ENCODE measurements around the gene COLEC11. TPM values are rescaled to one million over a fixed set of nuclear protein-coding genes. Genes with fewer than 3 reads are reported as not detected.

Gene COLEC11
- total RNA-seq, 1 experiment from 2014 or later: 0.77 TPM

DNA sequence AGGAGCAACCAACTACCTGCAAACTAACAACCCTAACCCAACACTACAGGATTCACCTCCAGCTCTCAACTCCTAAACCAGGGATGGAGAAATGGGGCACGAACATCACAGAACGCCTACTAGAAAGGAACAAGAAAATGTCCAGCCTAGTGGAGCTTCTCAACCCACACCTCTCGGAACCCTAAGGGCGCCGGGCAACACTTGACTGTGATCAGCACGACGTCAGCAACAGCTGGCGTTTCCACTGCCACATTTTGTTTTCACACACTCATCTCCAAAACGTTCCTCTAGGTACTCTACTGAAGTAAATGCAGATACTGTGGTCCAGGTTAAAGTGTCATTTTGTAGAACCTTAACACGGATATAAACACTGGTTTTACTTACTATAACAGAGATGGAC, 41.0 kb upstream of the COLEC11 start:
- TF ChIP-seq CTCF (conservative IDR thresholded peaks at IDR 0.05; ENCODE audit: low read depth, low read length) (no peak), EZH2 (IDR thresholded peaks at IDR 0.05; ENCODE audit: borderline replicate concordance, low read depth, low read length, poor library complexity, severe bottlenecking) (no peak)
- Histone ChIP-seq H3K27ac (ENCODE audit: low read depth, low read length, poor library complexity, severe bottlenecking) (no peak overlapping the region), H3K4me3 (ENCODE audit: low read depth, low read length, poor library complexity, severe bottlenecking) (no peak overlapping the region), H3K36me3 (ENCODE audit: insufficient read depth, low read length, poor library complexity, severe bottlenecking) (peaks cover 65% of the 10 kb centered on the region), H3K4me1 (ENCODE audit: insufficient read depth, low read length, poor library complexity, severe bottlenecking) (no peaks in the 10 kb centered on the region), H3K9me3 (ENCODE audit: low read depth, low read length, poor library complexity, severe bottlenecking) (no peaks in the 10 kb centered on the region), H3K27me3 (replicated peaks; ENCODE audit: insufficient read depth, low read depth, low read length, poor library complexity) (no peaks in the 10 kb centered on the region)
- CTCF ChIA-PET: no interaction called here
- intact Hi-C loops (cut with micrococcal nuclease; ENCODE audit: unreplicated experiment): no loop called here
- POLR2A ChIA-PET (ENCODE audit: low non-redundant PET): no interaction called here
- BruUV-seq (replicated peaks): no TSS peak
- DNase-seq (ENCODE audit: low spot score): no peak

GRCh38 chr2:3557639-3558204, 37.2 kb upstream of the COLEC11 start:
- POLR2A ChIA-PET (ENCODE audit: low non-redundant PET): no interaction called here
- Histone ChIP-seq H3K36me3 (ENCODE audit: insufficient read depth, low read length, poor library complexity, severe bottlenecking) (peaks cover 38% of the 10 kb centered on the region), H3K9me3 (ENCODE audit: low read depth, low read length, poor library complexity, severe bottlenecking) (no peaks in the 10 kb centered on the region), H3K27me3 (replicated peaks; ENCODE audit: insufficient read depth, low read depth, low read length, poor library complexity) (no peaks in the 10 kb centered on the region), H3K4me3 (ENCODE audit: low read depth, low read length, poor library complexity, severe bottlenecking) (peak overlapping the region; percentile 99), H3K4me1 (ENCODE audit: insufficient read depth, low read length, poor library complexity, severe bottlenecking) (no peaks in the 10 kb centered on the region), H3K27ac (ENCODE audit: low read depth, low read length, poor library complexity, severe bottlenecking) (peak overlapping the region; percentile 95)
- no peak for TF ChIP-seq CTCF (conservative IDR thresholded peaks at IDR 0.05; ENCODE audit: low read depth, low read length)
- TF ChIP-seq EZH2 (IDR thresholded peaks at IDR 0.05; ENCODE audit: borderline replicate concordance, low read depth, low read length, poor library complexity, severe bottlenecking): no peak
- intact Hi-C loops (cut with micrococcal nuclease; ENCODE audit: unreplicated experiment): loop anchor here (1.0 kb wide), 1 partner anchor 18 kb away; the partner anchor contains the start of gene RPS7
- CTCF ChIA-PET: no interaction called here
- no peak for DNase-seq (ENCODE audit: low spot score)
- BruUV-seq (replicated peaks): TSS peak; percentile 70

GRCh38 chr2:3558205-3559014, 36.5 kb upstream of the COLEC11 start, which contains the start of gene RNASEH1:
Gene RNASEH1 (minus strand): TSS chr2:3558333. CDS start chr2:3558260, 73 bp downstream.
- Histone ChIP-seq H3K27me3 (replicated peaks; ENCODE audit: insufficient read depth, low read depth, low read length, poor library complexity) (no peaks in the 10 kb centered on the region), H3K36me3 (ENCODE audit: insufficient read depth, low read length, poor library complexity, severe bottlenecking) (peaks cover 38% of the 10 kb centered on the region), H3K4me1 (ENCODE audit: insufficient read depth, low read length, poor library complexity, severe bottlenecking) (no peaks in the 10 kb centered on the region), H3K27ac (ENCODE audit: low read depth, low read length, poor library complexity, severe bottlenecking) (peak within 1 kb of the TSS; percentile 95), H3K4me3 (ENCODE audit: low read depth, low read length, poor library complexity, severe bottlenecking) (peak within 1 kb of the TSS; percentile 99), H3K9me3 (ENCODE audit: low read depth, low read length, poor library complexity, severe bottlenecking) (no peaks in the 10 kb centered on the region)
- DNase-seq (ENCODE audit: low spot score): peak; percentile 99
- ChIA-PET CTCF (no interaction called here), POLR2A (ENCODE audit: low non-redundant PET) (no interaction called here)
- intact Hi-C loops (cut with micrococcal nuclease; ENCODE audit: unreplicated experiment): loop anchor here (1.0 kb wide), 1 partner anchor 17 kb away; the partner anchor contains the start of gene RPS7
- TF ChIP-seq EZH2 (IDR thresholded peaks at IDR 0.05; ENCODE audit: borderline replicate concordance, low read depth, low read length, poor library complexity, severe bottlenecking) (no peak), CTCF (conservative IDR thresholded peaks at IDR 0.05; ENCODE audit: low read depth, low read length) (no peak)
- BruUV-seq (replicated peaks): TSS peak; percentile 77

Measured in A673 (cell line).